ENCODE data around the gene SMCHD1.
"Not testable (repeated sequence)": the region's sequence is repeated elsewhere in the genome, so short reads cannot be mapped to it uniquely, and the experiment has no call there.

Gene SMCHD1

GRCh38 chr18:2717407-2717806, 61.9 kb downstream of the SMCHD1 start:
- DNase-seq: no peak

GRCh38 chr18:2719040-2719439, 63.5 kb downstream of the SMCHD1 start:
- DNase-seq: no peak

- DNase-seq: no peak
Measured at GRCh38 chr18:2723207-2723606, 67.7 kb downstream of the SMCHD1 start.

- no peak for DNase-seq
Measured at GRCh38 chr18:2729757-2730156, 74.2 kb downstream of the SMCHD1 start.

DNA sequence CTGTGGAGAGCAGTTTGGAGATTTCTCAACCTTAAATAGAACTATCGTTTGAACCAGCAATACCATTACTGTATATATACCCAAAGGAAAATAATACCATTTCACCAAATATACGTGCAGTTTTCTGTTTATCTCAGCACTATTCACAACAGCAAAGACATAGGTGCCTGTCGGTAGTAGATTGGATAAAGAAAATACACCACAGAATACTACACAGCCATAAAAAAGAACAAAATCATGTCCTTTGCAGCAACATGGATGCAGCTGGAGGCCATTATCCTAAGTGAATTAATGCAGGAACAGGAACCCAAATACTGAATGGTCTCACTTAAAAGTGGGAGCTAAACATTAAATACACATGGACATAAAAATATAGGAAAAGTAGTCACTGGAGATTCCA, 81.3 kb downstream of the SMCHD1 start:
- DNase-seq: no peak

DNA sequence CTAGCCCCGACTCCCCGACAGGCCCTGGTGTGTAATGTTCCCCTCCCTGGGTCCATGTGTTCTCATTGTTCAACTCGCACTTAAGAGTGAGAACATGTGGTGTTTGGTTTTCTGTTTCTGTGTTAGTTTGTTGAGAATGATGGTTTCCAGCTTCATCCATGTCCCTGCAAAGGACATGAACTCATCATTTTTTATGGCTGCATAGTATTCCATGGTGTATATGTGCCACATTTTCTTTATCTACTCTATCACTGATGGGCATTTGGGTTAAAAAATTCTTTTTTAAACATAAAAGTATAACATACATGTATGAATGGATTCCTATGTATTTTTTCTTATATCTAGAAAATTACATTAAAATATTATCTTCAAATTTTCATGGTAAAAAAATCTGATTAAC, 84.6 kb downstream of the SMCHD1 start:
- DNase-seq: not testable (repeated sequence)

- DNase-seq: no peak
Measured at GRCh38 chr18:2746274-2746673, 90.7 kb downstream of the SMCHD1 start.

DNA sequence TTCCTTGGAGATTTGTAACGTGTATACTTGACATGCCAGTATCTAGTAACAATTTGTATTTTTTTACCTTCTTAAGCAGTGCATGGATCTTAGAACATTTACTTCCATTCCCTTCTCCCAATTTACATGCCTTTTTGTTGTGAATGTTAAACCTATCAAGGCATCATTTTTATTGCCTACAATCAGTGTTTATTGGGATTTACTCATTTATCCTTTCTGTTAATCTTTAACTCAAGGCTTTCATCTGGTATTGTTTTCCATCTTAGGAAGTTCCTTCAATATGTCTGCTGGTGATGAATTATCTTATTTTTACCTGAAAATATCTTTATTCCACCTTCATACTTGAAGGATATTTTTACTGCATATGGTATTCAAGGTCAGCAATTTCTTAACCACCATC, 102.8 kb downstream of the SMCHD1 start:
- no peak for DNase-seq

- no peak for DNase-seq
Measured at GRCh38 chr18:2774669-2775068, 119.1 kb downstream of the SMCHD1 start.

GRCh38 chr18:2776601-2777000, 121.1 kb downstream of the SMCHD1 start:
- no peak for DNase-seq

- no peak for DNase-seq
Measured at GRCh38 chr18:2777241-2777640, 121.7 kb downstream of the SMCHD1 start.

DNA sequence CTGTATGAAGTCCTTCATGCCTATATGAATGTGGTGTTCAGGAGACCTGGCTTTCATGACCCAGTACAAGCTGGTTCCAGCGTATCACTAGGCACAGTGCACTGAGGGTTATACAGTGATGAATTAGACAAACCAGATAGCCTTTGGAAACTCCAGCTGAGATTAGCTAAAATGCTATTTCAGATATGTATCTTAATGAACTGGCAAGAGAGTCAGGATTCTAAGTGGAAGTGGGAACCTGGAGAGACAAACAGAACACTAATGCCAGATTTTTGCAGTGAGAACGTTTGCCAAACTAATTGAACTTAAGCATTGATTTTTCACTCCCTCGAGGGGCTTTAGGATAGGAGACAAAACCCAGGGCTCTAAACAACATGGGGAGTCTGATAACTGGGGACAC, 125.2 kb downstream of the SMCHD1 start:
- no peak for DNase-seq

DNA sequence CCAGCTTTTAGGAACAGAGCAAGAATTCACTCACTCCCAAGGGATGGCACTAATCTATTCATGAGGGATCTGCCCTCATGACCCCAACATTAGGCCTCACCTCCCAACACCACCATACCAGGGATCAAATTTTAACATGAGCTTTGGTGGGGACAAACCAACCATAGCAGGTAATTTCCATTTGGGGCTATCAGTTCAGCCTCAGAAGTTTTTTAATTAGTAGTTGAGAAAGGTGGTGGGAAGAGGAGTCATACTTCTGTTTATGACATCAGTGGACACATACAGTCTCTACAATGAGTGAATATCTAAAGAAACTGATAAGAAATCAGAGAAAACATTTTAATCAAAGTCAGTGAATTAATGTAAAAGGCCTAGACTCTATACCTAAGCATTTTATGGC, 131.7 kb downstream of the SMCHD1 start:
- DNase-seq: no peak

DNA sequence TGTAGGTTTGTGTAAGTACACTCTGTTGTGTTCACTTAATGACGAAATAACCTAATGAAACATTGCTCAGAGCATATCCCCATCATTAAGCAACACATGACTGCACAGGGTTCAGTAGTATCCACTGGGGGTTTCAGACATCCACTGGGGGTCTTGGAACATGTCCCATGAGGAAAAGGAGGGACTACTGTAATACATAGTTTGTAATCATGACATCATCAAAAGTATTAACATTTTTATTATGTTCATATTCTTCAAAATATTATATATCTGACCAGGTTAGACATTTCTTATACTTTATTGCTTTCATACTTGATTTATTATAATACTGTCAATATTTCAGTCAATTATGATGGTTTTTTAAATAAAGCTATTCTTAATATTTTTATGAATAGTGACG, 136.9 kb downstream of the SMCHD1 start:
- no peak for DNase-seq

- no peak for DNase-seq
Measured at GRCh38 chr18:2794159-2794558, 138.6 kb downstream of the SMCHD1 start.

DNA sequence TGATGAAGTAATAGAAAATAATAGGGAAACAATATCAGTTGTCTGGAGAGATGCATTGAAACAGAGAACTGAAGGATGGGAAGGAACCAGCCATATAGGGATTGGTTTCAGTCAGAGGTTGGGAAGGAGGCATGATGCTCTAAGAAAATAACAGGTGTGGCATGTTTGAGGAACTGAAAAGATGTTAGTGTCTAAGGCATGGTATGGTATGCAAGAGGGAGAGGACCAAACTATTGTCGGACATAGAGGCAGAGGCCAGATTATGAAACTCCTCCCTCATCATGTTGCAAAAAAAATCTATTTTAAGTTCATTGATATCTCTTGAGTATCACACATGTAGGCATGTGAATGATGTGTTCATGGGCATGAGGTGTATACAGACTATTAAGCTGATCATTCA, 142.4 kb downstream of the SMCHD1 start:
- DNase-seq: no peak

GRCh38 chr18:2799369-2799768, 143.8 kb downstream of the SMCHD1 start:
- no peak for DNase-seq

DNA sequence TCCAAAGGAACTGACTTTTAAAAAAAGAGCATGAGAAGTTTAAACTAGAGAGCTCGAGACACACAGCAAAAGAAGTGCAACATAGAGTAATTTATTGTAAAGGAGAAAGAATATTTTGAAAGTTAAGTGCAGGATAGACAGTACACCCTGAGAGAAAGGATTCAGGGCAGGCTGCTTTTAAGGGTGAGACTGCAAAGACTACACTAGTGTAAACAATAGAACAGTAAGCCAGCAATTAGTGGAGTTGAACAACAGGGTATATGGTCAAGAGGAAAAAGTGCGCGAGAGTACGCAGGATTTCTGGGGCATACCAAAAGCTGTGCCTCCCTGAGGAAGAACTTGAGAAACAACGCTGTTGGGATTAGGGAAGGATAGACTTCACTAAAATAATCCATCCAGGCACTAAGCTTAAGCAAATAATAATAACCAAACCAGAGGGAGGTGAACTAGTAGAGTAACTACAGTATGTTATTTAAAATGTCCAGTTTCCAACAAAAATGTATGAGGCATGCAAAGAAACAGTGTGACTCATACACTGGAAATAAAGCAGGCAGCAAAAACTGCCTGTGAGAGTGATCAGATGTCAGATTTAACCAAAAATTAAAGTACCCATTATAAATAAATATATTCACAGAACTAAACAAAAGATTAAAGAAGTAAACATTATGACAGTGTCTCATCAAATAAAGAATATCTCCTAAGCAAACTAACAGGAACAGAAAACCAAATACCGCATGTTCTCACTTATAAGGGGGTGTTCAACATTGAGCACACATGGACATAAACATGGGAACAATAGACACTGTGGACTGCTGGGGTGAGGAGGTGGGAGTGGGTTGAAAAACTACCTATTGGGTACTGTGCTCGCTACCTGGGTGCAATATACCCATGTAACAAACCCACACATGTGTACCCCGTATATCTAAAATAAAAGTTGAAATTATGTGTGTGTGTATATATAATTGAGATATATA, 150.7 kb downstream of the SMCHD1 start:
- no peak for DNase-seq

GRCh38 chr18:2808640-2809039, 153.1 kb downstream of the SMCHD1 start:
- DNase-seq: not testable (repeated sequence)

DNA sequence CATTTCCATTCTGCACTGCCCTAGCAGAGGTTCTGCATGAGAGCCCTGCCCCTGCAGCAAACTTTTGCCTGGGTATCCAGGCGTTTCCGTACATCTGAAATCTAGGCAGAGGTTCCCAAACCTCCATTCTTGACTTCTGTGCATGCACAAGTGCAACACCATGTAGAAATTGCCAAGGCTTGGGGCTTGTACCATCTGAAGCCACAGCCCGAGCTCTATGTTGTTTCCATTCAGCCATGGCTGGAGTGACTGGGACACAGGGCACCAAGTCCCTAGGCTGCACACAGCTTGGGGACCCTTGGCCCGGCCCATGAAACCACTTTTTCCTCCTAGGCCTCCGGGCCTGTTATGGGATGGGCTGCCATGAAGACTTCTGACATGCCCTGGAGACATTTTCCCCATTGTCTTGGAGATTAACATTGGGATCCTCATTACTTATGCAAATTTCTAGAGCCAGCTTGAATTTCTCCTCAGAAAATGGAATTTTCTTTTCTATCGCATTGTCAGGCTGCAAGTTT, 154.2 kb downstream of the SMCHD1 start:
- not testable (repeated sequence) for DNase-seq

GRCh38 chr18:2811416-2811815, 155.9 kb downstream of the SMCHD1 start:
- DNase-seq: no peak

GRCh38 chr18:2814928-2815327, 159.4 kb downstream of the SMCHD1 start:
- DNase-seq: no peak

DNA sequence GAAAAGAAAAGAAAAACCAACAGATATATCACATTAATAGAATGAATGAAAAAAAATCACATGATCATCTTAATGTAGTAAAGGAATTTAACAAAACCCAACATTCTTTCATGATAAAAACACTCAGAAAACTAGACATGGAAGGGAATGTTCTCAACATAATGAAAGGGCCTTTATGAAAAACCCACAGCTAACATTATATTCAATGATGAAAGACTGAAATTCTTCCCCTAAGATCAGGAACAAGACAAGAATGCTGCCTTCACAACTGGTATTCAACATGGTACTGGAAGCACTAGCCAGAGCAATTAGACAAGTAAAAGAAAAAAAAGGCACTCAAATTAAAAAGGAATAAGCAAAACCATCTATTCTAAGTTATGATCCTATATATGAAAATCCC, 162.8 kb downstream of the SMCHD1 start:
- no peak for DNase-seq

GRCh38 chr18:2821695-2822094, 166.2 kb downstream of the SMCHD1 start:
- no peak for DNase-seq

Measured in eye (tissue), 1 donor.